H1 (cell line): Measurements from ENCODE around the gene CCDC116. TPM values are rescaled to one million over a fixed set of nuclear protein-coding genes. Genes with fewer than 3 reads are reported as not detected.

Source experiments
- CTCF ChIA-PET: fragments of 300-600 bp; sonication (Branson Sonifier 250); formaldehyde crosslinking; loops from one replicate; lab custom pipeline; 2021; ENCODE audit not compliant: partially characterized antibody; lab: Charles Lee
- POLR2A ChIA-PET: fragments of 300-600 bp; sonication (Branson Sonifier 250); formaldehyde crosslinking; loops from one replicate; lab custom pipeline; 2021; ENCODE audit warnings: inconsistent platforms; ENCODE audit not compliant: partially characterized antibody; lab: Charles Lee
- DNase-seq, 2 experiments: peaks; one replicate each; pipeline versions ENCODE4 v3.0.0 to v3.0.0-alpha.2; 2010 to 2022; ENCODE audit warnings: low spot score in 2 of 2, low read depth in 1 of 2, mixed read lengths in 1 of 2
- FAIRE-seq: peaks from 2 replicates; lab custom pipeline; 2011; peaks lifted over from hg19 to GRCh38; lab: Jason Lieb, UNC
- H2AFZ ChIP-seq: 2 replicates; pipeline ENCODE4 v1.8.1; 2012; ENCODE audit warnings: low read length, inconsistent platforms
- H2AK5ac ChIP-seq: 2 replicates; pipeline ENCODE4 v1.6.1; 2013; ENCODE audit warnings: low read depth, low read length
- H2BK120ac ChIP-seq: replicated peaks from 2 replicates; pipeline ENCODE3; 2013; ENCODE audit warnings: low read depth, low read length, inconsistent platforms
- H2BK12ac ChIP-seq: 2 replicates; pipeline ENCODE4 v1.6.1; 2013; ENCODE audit warnings: low read depth, low read length
- H2BK15ac ChIP-seq: 2 replicates; pipeline ENCODE4 v1.6.1; 2013; ENCODE audit warnings: low read length
- H2BK20ac ChIP-seq: 2 replicates; pipeline ENCODE4 v1.6.1; 2013; ENCODE audit warnings: low read length
- H2BK5ac ChIP-seq: 2 replicates; pipeline ENCODE4 v1.6.1; 2013; ENCODE audit warnings: low read depth, low read length
- H3K14ac ChIP-seq: 2 replicates; pipeline ENCODE4 v1.6.1; 2013; ENCODE audit warnings: inconsistent platforms; ENCODE audit not compliant: insufficient read length
- H3K18ac ChIP-seq: 2 replicates; pipeline ENCODE4 v1.6.1; 2013; ENCODE audit warnings: low read length; ENCODE audit errors: extremely low read depth
- H3K23ac ChIP-seq: 2 replicates; pipeline ENCODE4 v1.6.1; 2013; ENCODE audit warnings: inconsistent platforms; ENCODE audit not compliant: insufficient read length
- H3K23me2 ChIP-seq: 2 replicates; pipeline ENCODE4 v1.6.1; 2013; ENCODE audit warnings: low read depth, low read length
- H3K27ac ChIP-seq: 2 replicates; pipeline ENCODE4 v1.6.1; 2011; ENCODE audit warnings: low read depth, low read length, inconsistent platforms
- H3K27me3 ChIP-seq, 4 experiments: replicated peaks in 1 of 4; 1 replicate in 1 of 4; 2 replicates in 3 of 4; pipeline versions ENCODE4 v1.6.1 to v1.8.1; 2011 to 2013; ENCODE audit warnings: low read length in 3 of 4, mild to moderate bottlenecking in 3 of 4, inconsistent platforms in 2 of 4, mixed read lengths in 2 of 4, moderate library complexity in 1 of 4; ENCODE audit not compliant: control insufficient read depth in 3 of 4, insufficient read depth in 3 of 4; ENCODE audit errors: extremely low read depth in 1 of 4
- H3K36me3 ChIP-seq, 4 experiments: 2 replicates each; pipeline versions ENCODE4 v1.6.1 to v1.8.1; 2011 to 2013; ENCODE audit warnings: mild to moderate bottlenecking in 4 of 4, low read length in 3 of 4, moderate library complexity in 2 of 4, control low read depth in 1 of 4, inconsistent platforms in 1 of 4; ENCODE audit not compliant: insufficient read depth in 4 of 4, control insufficient read depth in 2 of 4
- H3K4ac ChIP-seq: replicated peaks from 2 replicates; pipeline ENCODE3; 2013; ENCODE audit warnings: low read length, low read depth, mixed read lengths, inconsistent platforms; ENCODE audit not compliant: insufficient read length
- H3K4me1 ChIP-seq, 4 experiments: replicated peaks in 1 of 4; 1 replicate in 1 of 4; 2 replicates in 3 of 4; pipeline versions ENCODE4 v1.6.1 to v1.8.1; 2011 to 2013; ENCODE audit warnings: low read length in 3 of 4, inconsistent platforms in 2 of 4, mixed read lengths in 1 of 4; ENCODE audit not compliant: insufficient read depth in 4 of 4, control insufficient read depth in 3 of 4
- H3K4me2 ChIP-seq, 2 experiments: 2 replicates each; pipeline versions ENCODE4 v1.6.1 to v1.8.1; 2011 to 2013; ENCODE audit warnings: low read depth in 2 of 2, low read length in 2 of 2, control low read depth in 1 of 2, inconsistent platforms in 1 of 2, mild to moderate bottlenecking in 1 of 2; ENCODE audit not compliant: insufficient read depth in 1 of 2
- H3K4me3 ChIP-seq, 4 experiments: fragments of 200-600, 300-600 bp in 1 of 4; sonication (generic), shearing (Covaris generic), sonication (Bioruptor Twin) in 1 of 4; 2 replicates each; pipeline versions ENCODE4 v1.5.1 to v1.8.1; 2011 to 2016; ENCODE audit warnings: low read length in 4 of 4, low read depth in 3 of 4, control low read depth in 2 of 4, inconsistent platforms in 2 of 4, mild to moderate bottlenecking in 2 of 4, mixed read lengths in 1 of 4, moderate library complexity in 1 of 4; ENCODE audit not compliant: insufficient read depth in 2 of 4; ENCODE audit errors: extremely low read depth in 1 of 4
- H3K56ac ChIP-seq: replicated peaks from 2 replicates; pipeline ENCODE3; 2013; ENCODE audit warnings: low read depth, mild to moderate bottlenecking, mixed read lengths, low read length, inconsistent platforms; ENCODE audit not compliant: insufficient read length
- H3K79me1 ChIP-seq: 2 replicates; pipeline ENCODE4 v1.6.1; 2013; ENCODE audit warnings: low read depth, low read length, control low read depth
- H3K79me2 ChIP-seq, 2 experiments: 2 replicates each; pipeline versions ENCODE4 v1.6.1 to v1.8.1; 2012 to 2013; ENCODE audit warnings: low read length in 2 of 2, mild to moderate bottlenecking in 2 of 2, inconsistent platforms in 1 of 2; ENCODE audit not compliant: insufficient read depth in 2 of 2, control insufficient read depth in 1 of 2
- H3K9ac ChIP-seq, 4 experiments: replicated peaks in 1 of 4; 1 replicate in 1 of 4; 2 replicates in 3 of 4; pipeline versions ENCODE4 v1.6.1 to v1.8.1; 2011 to 2013; ENCODE audit warnings: low read depth in 3 of 4, low read length in 3 of 4, control low read depth in 2 of 4, mild to moderate bottlenecking in 2 of 4, moderate library complexity in 2 of 4, inconsistent platforms in 1 of 4; ENCODE audit errors: extremely low read depth in 1 of 4
- H3K9me3 ChIP-seq, 2 experiments: 2 replicates each; pipeline versions ENCODE4 v1.6.1 to v1.8.1; 2012 to 2013; ENCODE audit warnings: mild to moderate bottlenecking in 2 of 2, moderate library complexity in 2 of 2, control low read depth in 1 of 2, inconsistent platforms in 1 of 2, low read depth in 1 of 2, low read length in 1 of 2, mixed read lengths in 1 of 2; ENCODE audit not compliant: insufficient read depth in 2 of 2
- H4K20me1 ChIP-seq, 2 experiments: replicated peaks in 1 of 2; 2 replicates each; pipeline versions ENCODE3 to v1.8.1; 2011 to 2013; ENCODE audit warnings: inconsistent platforms in 2 of 2, low read length in 2 of 2, mild to moderate bottlenecking in 1 of 2; ENCODE audit not compliant: insufficient read depth in 2 of 2, control insufficient read depth in 1 of 2
- H4K5ac ChIP-seq: 2 replicates; pipeline ENCODE4 v1.6.1; 2013; ENCODE audit warnings: low read length, low read depth, mixed read lengths, inconsistent platforms; ENCODE audit not compliant: insufficient read length
- H4K8ac ChIP-seq: 2 replicates; pipeline ENCODE4 v1.8.0; 2013; ENCODE audit warnings: mild to moderate bottlenecking, moderate library complexity, low read length, inconsistent platforms; ENCODE audit not compliant: insufficient read depth; ENCODE audit errors: extremely low read depth
- H4K91ac ChIP-seq: replicated peaks from 2 replicates; pipeline ENCODE3; 2013; ENCODE audit warnings: low read length, mixed read lengths, inconsistent platforms; ENCODE audit not compliant: insufficient read length
- ASH2L ChIP-seq: fragments of 200-600, 300-600 bp; sonication (generic); IDR thresholded peaks from one replicate; pipeline ENCODE4 v1.7.1; 2017; ENCODE audit warnings: low read length
- CREB1 ChIP-seq: IDR thresholded peaks from 2 replicates; pipeline ENCODE4 v1.6.1; 2012; ENCODE audit warnings: inconsistent platforms
- RAD21 ChIP-seq, 2 experiments: IDR thresholded peaks in 1 of 2; conservative IDR thresholded peaks in 1 of 2; 2 replicates each; pipeline ENCODE4 v1.6.1; 2011; ENCODE audit warnings: low read depth in 2 of 2, low read length in 2 of 2, improper control_type of control experiment in 1 of 2, inconsistent platforms in 1 of 2, mild to moderate bottlenecking in 1 of 2, moderate library complexity in 1 of 2
- SIRT6 ChIP-seq: IDR thresholded peaks from one replicate; pipeline ENCODE4 v1.7.1; 2012; ENCODE audit warnings: low read length, inconsistent platforms
- YY1 ChIP-seq: IDR thresholded peaks from 2 replicates; pipeline ENCODE4 v1.6.1; 2011; ENCODE audit warnings: low read depth, mild to moderate bottlenecking, low read length
- WGBS, 2 experiments: shearing (Covaris generic) in 1 of 2; methylation state at CpG; one replicate each; pipeline versions ENCODE4 v1.1.6 to v1.1.7; 2013 to 2015; ENCODE audit warnings: low lambda C conversion rate in 2 of 2, mixed read lengths in 2 of 2, inconsistent platforms in 1 of 2, low coverage in 1 of 2, missing lambda C conversion rate in 1 of 2; ENCODE audit not compliant: insufficient replicate concordance in 2 of 2, insufficient coverage in 1 of 2, insufficient read length in 1 of 2; ENCODE audit errors: extremely low coverage in 1 of 2, missing lambda C conversion rate in 1 of 2; 5-methylcytosine and 5-hydroxymethylcytosine counted together
- polyA plus RNA-seq, 7 experiments: library from polyadenylated mRNA; depleted of rRNA in 3 of 7; stranded (reverse) in 5 of 7; unstranded in 2 of 7; fragments of >200 nt in 5 of 7; fragments of 200-250 nt in 2 of 7; gene quantifications; 1 replicate in 5 of 7; 2 replicates in 1 of 7; 4 replicates in 1 of 7; pipeline versions ENCODE4 v1.2.1 to v1.2.3, GENCODE V29; 2011 to 2013; ENCODE audit warnings: missing spikeins in 2 of 7, mixed read lengths in 2 of 7
- total RNA-seq: library from RNA; stranded (reverse); fragmentation: NEBNext Ultra II Directional; extraction: Animal tissue kit (Norgen Biotek cat#: 25700); gene quantifications from 2 replicates; pipeline ENCODE4 v1.2.1, GENCODE V29; 2021

The CCDC116 gene
- total and polyA plus RNA-seq, 2 of the 8 experiments (the other 6 are each of a cell fraction or from before 2014, with no cell fraction given), result 0.08 TPM; not detected in 1

GRCh38 chr22:21661991-21662390 lies 29.4 kb downstream of the CCDC116 start:
- no peak overlapping the region for H3K9ac ChIP-seq
- CTCF ChIA-PET, result interaction anchor here (0.5 kb wide), 1 partner anchor 13 kb away, joined by 3 read pairs; no protein-coding TSS in a partner anchor
- no peaks in the 10 kb centered on the region for H4K20me1 ChIP-seq
- TF ChIP-seq YY1 (no peak), CREB1 (no peak), SIRT6 (no peak), ASH2L (no peak), RAD21 (IDR thresholded peaks at IDR 0.05 in 1 of 2, conservative IDR thresholded peaks at IDR 0.05 in 1 of 2; ENCODE audit: low read depth in 2 of 2, low read length in 2 of 2) (no peak)
- no peaks in the 10 kb centered on the region for H3K36me3 ChIP-seq
- H3K23ac ChIP-seq, result no peak overlapping the region
- POLR2A ChIA-PET, result interaction anchor here (0.7 kb wide), 1 partner anchor 38 kb away, joined by 3 read pairs; no protein-coding TSS in a partner anchor
- no peak overlapping the region for H2BK20ac ChIP-seq
- H3K79me1 ChIP-seq, result no peaks in the 10 kb centered on the region
- FAIRE-seq (no peak), DNase-seq (no peak)
- H3K18ac ChIP-seq, result no peak overlapping the region
- peaks cover 8% of the 10 kb centered on the region; the same call in 1 of the 2 replicates for H3K23me2 ChIP-seq
- no peak overlapping the region for H4K8ac ChIP-seq
- H2BK15ac ChIP-seq, result no peak overlapping the region
- no peak overlapping the region for H2BK5ac ChIP-seq
- H3K9me3 ChIP-seq, result no peaks in the 10 kb centered on the region
- H3K27ac ChIP-seq, result no peak overlapping the region
- no peak overlapping the region for H3K4me3 ChIP-seq
- no peak overlapping the region for H2AK5ac ChIP-seq
- H2BK12ac ChIP-seq, result no peak overlapping the region
- H3K56ac ChIP-seq, result no peak overlapping the region
- no peaks in the 10 kb centered on the region; a peak in 1 of 7 replicates for H3K27me3 ChIP-seq
- H3K79me2 ChIP-seq, result no peaks in the 10 kb centered on the region
- no peak overlapping the region for H4K5ac ChIP-seq
- WGBS, 2 experiments, result 93% methylated on average over 5 of the region's 5 CpGs; no CpG with 5 or more reads in 1 of the 2 experiments
- peaks cover 0 to 3% (median under 1%) of the 10 kb centered on the region in 4 experiments; a peak in 4 of 7 replicates for H3K4me1 ChIP-seq
- no peak overlapping the region for H4K91ac ChIP-seq
- H2AFZ ChIP-seq, result no peak overlapping the region
- H2BK120ac ChIP-seq, result no peak overlapping the region
- H3K4ac ChIP-seq, result no peak overlapping the region
- no peak overlapping the region for H3K4me2 ChIP-seq
- H3K14ac ChIP-seq, result no peak overlapping the region
